NCI-H748 treated with DMSO at 0.1 percent for 48 hours (cell line): ENCODE measurements around the gene MYADML2.

Experiments used
- DNase-seq: peaks from one replicate; lab custom pipeline; 2025; lab: John Stamatoyannopoulos, UW

The MYADML2 gene

DNA sequence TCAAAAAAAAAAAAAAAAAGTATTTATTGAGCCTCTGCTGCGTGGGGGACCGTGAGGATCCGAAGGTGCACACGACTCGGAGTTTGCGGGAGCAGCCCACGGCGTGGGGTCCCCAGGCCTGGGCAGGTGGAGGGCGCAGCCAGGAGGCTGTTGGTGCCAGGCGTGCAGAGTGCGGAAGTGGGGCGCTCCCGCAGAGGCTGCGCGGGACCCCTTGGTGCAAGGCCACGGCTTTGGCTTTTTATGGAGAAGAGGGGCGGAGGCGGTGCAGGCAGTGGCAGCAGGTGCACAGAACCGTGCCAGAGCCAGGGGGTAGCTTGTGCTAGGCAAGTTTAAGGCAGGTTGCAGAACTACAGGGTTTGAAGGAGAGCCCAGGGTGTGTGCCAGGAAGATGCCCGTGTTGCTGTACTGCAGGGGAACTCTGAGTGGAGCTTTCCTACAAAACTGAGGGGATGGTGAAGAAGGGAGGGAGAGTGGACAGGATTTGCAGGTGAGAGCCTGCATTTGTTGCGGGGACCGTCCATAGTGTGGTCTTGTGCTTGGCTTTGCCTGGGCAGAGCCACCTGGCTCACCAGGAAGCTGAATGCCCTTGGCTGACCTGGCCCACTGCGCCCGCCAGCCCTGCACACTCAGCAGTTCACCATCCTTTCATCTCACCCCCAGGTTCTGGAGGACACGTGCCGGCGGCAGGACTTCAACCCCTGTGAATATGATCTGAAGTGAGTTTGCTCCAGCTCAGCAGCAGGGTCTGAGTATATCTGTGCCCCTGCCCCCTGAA, 31.7 kb upstream of the MYADML2 start:
- no peak for DNase-seq

- DNase-seq: peak; percentile 77
Measured at GRCh38 chr17:81977211-81977808, 30.3 kb upstream of the MYADML2 start, which contains the start of gene ASPSCR1. ASPSCR1 (plus strand) TSS chr17:81977629; CDS start chr17:81977647, 18 bp downstream.

GRCh38 chr17:81976332-81977210, 29.5 kb upstream of the MYADML2 start:
- peak; percentile 42 for DNase-seq

- DNase-seq: no peak
Measured at GRCh38 chr17:81973432-81973831, 26.4 kb upstream of the MYADML2 start.

- DNase-seq: no peak
Measured at GRCh38 chr17:81968850-81969812, 22.1 kb upstream of the MYADML2 start.

- DNase-seq: no peak
Measured at GRCh38 chr17:81968396-81968745, 21.3 kb upstream of the MYADML2 start.

GRCh38 chr17:81967533-81968395, 20.7 kb upstream of the MYADML2 start:
- peak; percentile 5 for DNase-seq

DNA sequence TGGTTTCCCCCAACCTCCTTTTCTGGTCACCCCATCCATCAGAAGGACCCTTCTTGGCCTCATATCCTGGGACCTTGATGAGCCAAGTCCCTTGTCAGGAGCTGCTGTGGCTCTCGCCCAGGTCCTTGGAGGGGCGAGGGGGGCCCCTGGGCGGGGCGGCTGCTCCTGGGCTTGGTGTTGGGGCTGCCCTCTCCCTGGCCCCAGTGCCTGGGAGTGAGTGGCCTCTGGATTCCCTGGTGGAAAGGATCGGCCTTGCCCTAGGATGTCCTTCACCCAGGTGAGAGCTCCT, 20.2 kb upstream of the MYADML2 start:
- DNase-seq: no peak

- DNase-seq: no peak
Measured at GRCh38 chr17:81966343-81967243, 19.6 kb upstream of the MYADML2 start.

DNA sequence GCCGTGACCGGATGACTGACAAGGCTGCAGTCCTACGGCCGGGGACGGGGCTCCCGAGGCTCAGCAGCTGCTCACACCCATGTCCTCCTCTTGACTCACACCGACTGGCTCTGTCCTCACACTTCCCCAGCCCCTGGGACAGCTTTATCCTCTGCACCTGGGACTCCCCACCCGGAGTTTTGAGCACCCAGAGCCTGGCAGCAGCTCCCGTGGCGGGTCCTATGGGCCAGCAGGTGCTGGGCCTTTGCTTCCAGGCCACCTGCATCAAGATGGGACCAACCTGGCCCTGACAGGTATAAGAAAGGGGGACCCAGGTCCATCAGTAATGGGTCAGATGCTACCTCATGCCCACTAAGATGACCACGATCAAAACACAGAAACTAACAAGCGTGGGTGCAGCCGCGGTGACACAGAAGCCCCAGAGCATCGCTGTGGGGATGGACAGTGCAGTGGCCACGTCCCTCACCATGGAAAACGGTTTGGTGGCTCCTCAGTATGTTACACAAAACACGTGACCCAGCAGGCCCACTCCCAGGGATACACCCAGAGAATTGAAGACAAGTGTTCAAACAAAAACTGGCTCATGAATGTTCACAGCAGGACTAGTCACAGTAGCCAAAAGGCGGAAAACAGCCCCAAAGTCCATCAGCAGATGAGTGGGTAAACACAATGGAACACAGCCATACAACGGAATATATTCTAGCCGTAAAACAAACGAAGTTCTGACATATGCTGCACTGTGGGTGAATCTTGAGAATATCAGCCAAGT, 17.2 kb upstream of the MYADML2 start:
- DNase-seq: no peak

DNA sequence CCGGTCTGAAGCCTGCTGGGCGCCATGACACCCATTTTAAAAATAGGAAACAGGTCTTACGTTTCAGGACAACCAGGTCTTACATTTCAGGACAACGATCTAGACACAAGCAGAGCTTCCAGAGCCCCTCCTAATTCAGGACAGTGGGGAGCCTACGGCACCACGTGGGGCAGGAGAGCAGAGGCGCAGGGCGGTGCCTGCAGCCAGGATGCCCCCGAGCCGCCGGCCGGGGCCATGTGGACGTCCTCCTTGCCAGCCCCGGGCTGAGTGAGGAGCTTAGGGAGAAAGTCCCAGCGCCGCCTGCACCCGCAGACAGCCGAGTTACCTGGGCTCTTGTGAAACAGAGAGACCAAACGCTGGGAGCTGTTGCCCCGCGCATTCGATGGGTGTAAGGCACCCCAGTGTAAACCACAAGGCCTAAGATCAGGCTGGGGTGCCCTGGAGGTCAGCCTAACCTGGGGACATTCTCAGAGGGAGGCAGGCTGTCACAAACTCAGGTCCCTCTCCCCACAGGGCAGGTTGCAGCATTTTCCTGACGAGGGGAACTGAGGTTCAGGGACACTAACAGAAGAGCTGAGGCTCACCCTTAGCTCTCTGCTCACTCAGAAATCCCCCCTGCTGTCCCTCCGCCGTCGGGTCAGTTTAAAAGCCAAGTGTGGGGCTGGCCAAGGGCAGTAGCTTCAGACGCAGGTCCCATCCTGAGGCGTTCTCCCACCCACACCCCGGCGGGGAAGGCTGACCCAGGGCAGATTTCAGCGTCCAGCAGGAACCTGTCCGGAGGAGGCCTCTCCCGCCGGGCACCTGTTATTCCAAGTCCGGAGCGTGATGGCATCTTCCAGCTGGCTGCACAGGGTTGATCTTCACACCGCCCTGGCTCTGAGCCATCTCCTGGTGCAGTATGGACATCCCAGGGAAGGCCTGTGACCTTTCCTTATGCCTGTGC, 15.7 kb upstream of the MYADML2 start:
- no peak for DNase-seq

GRCh38 chr17:81961521-81962498, 14.8 kb upstream of the MYADML2 start:
- no peak for DNase-seq

- DNase-seq: no peak
Measured at GRCh38 chr17:81961087-81961511, 14.1 kb upstream of the MYADML2 start, which contains the start of gene NOTUM. NOTUM (minus strand) TSS chr17:81961187; CDS start chr17:81960909, 278 bp downstream.

- DNase-seq: no peak
Measured at GRCh38 chr17:81960130-81960958, 13.3 kb upstream of the MYADML2 start.

GRCh38 chr17:81959362-81960129, 12.5 kb upstream of the MYADML2 start:
- peak; percentile 30 for DNase-seq
